Esophagus squamous epithelium (tissue), 5 donors: Measurements from ENCODE around the gene CHIT1. TPM values are rescaled to one million over a fixed set of nuclear protein-coding genes. Genes with fewer than 3 reads are reported as not detected.

Experiments used
- DNase-seq: peaks from one replicate; lab custom pipeline; 2025; lab: John Stamatoyannopoulos, UW
- H3K27ac ChIP-seq, 4 donors: fragments of 200-600 bp; sonication (generic); one replicate each; pipeline ENCODE4 v1.5.1; 2016 to 2019; ENCODE audit warnings: mild to moderate bottlenecking in 1 of 4
- H3K27me3 ChIP-seq, 4 donors: fragments of 200-600 bp; sonication (generic); 1 replicate in 3 of 4; 2 replicates in 1 of 4; pipeline versions ENCODE4 v1.5.1 to v1.6.0; 2017 to 2021; ENCODE audit warnings: antibody characterized with exemption in 1 of 4
- H3K36me3 ChIP-seq, 3 donors: fragments of 200-600 bp; sonication (generic); one replicate each; pipeline ENCODE4 v1.5.1; 2016 to 2019
- H3K4me1 ChIP-seq, 3 donors: fragments of 200-600 bp; sonication (generic); one replicate each; pipeline ENCODE4 v1.5.1; 2017 to 2019
- H3K4me3 ChIP-seq, 4 donors: fragments of 200-600 bp; sonication (generic); 1 replicate in 3 of 4; 2 replicates in 1 of 4; pipeline ENCODE4 v1.5.1; 2016 to 2019; ENCODE audit warnings: mild to moderate bottlenecking in 2 of 4, moderate library complexity in 1 of 4
- H3K9me3 ChIP-seq, 3 donors: fragments of 200-600 bp; sonication (generic); one replicate each; pipeline ENCODE4 v1.5.1; 2016 to 2019
- POLR2A ChIP-seq, 4 donors: fragments of 450-650 bp; IDR thresholded peaks; one replicate each; pipeline ENCODE4 v1.6.1; 2017; ENCODE audit warnings: antibody characterized with exemption in 4 of 4, mild to moderate bottlenecking in 4 of 4, moderate library complexity in 3 of 4
- WGBS, 2 donors: methylation state at CpG; one replicate each; pipeline ENCODE4 v1.1.5; 2018; 5-methylcytosine and 5-hydroxymethylcytosine counted together
- intact Hi-C: fragments of 100-400 bp; cut with DNase I; formaldehyde crosslinking; loops from one replicate; pipeline ENCODE4 v1.15.0; 2022
- total RNA-seq, 4 donors: library from RNA; depleted of rRNA; stranded (reverse); fragments of >200 nt; gene quantifications; one replicate each; pipeline ENCODE4 v1.1.0, GENCODE V29; 2016
- TF ChIP-seq, protein P1 (sequence below), 6 experiments: fragments of 450-650 bp in 4 of 6; fragments of 200-600 bp in 2 of 6; sonication (generic) in 2 of 6; IDR thresholded peaks; one replicate each; pipeline ENCODE4 v1.5.1; 2016 to 2019; ENCODE audit warnings: antibody characterized with exemption in 6 of 6, mild to moderate bottlenecking in 4 of 6, moderate library complexity in 4 of 6
- donor health status: DM: yes; HTN: yes; CAD: no.

Gene CHIT1
- total RNA-seq: under 1 TPM in 1 of 4 donors, not detected in 3; 1.00 TPM

DNA sequence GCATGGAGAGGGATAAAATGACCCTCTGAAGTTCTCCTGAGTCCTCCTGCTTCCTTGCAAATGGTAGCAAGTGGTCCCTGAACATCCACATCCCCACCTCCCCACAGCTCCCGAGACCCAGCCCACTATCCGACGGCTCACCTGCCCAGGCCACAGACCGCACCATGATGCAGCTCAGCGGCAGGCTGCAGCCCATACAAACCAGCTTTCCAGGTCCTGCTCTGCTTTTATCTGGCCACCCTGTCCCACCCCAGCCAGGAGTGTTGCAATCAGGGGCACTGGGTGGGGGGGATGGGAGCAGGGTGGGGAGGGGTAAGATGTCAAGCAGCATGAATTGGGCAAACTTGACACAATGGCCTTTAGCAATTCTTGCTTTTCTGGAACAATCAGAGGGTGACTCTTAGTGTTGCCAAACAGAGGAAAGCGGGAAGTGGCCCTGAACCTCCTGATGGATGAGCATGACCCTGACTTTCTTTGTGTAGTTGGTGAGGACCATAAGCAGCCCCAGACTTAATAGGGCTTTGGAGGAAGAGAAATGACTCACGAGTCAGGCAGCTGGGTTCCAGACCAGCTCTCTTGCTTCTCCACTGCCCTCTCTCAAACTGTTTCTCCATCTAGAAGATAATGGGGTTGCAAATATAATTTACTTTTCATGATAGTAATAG, at the start of gene CHIT1:
TSS of gene CHIT1 (minus strand) at position 203 of the 665 bp plus-strand sequence. CDS start at position 166, 37 bp downstream.
- peaks cover 0 to 4% (median 0%) of the 10 kb centered on the region in 3 donors for H3K9me3 ChIP-seq
- 79 to 90% methylated on average over 4 to 5 of the region's 7 CpGs for WGBS, 2 donors
- H3K4me3 ChIP-seq: no peak within 1 kb of the TSS
- peaks cover 0 to 68% (median 0%) of the 10 kb centered on the region in 4 donors for H3K27me3 ChIP-seq
- DNase-seq: no peak
- no peak within 1 kb of the TSS for H3K27ac ChIP-seq
- intact Hi-C loops: no loop called here
- no peaks in the 10 kb centered on the region for H3K36me3 ChIP-seq
- no peaks in the 10 kb centered on the region for H3K4me1 ChIP-seq
- TF ChIP-seq, protein P1, sequence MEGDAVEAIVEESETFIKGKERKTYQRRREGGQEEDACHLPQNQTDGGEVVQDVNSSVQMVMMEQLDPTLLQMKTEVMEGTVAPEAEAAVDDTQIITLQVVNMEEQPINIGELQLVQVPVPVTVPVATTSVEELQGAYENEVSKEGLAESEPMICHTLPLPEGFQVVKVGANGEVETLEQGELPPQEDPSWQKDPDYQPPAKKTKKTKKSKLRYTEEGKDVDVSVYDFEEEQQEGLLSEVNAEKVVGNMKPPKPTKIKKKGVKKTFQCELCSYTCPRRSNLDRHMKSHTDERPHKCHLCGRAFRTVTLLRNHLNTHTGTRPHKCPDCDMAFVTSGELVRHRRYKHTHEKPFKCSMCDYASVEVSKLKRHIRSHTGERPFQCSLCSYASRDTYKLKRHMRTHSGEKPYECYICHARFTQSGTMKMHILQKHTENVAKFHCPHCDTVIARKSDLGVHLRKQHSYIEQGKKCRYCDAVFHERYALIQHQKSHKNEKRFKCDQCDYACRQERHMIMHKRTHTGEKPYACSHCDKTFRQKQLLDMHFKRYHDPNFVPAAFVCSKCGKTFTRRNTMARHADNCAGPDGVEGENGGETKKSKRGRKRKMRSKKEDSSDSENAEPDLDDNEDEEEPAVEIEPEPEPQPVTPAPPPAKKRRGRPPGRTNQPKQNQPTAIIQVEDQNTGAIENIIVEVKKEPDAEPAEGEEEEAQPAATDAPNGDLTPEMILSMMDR (IDR thresholded peaks at IDR 0.05): no peak
- TF ChIP-seq POLR2A (IDR thresholded peaks at IDR 0.05): no peak

DNA sequence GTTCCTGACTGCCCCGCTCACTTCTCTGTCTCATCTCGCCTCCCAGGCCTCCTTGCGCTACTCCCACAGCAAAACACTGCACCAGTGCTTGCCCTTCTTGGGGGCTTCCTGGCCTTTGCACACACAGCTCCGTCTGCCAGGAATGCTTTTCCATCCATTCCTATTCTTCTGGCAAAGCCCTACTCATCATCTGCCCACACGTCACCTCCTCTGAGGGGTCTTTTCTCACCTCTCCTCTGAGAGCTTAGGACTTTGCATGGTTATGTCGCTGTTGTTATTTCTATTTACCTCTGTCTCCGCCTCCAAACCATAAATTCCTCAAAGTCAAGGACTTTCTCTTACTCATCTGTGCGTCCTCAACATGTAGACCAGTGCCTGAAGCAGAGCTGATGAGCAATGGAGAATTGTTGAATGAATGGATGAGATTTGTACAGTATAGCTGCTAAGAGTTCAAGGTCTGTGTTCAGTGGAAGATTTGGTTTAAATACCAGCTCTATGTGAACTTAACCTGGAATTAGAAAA, 49.5 kb upstream of the CHIT1 start:
- Histone ChIP-seq H3K4me3 (peak overlapping the region in 1 of 4 donors; percentile 42), H3K27me3 (no peaks in the 10 kb centered on the region), H3K9me3 (no peaks in the 10 kb centered on the region), H3K4me1 (peaks cover 35 to 85% (median 71%) of the 10 kb centered on the region in 3 donors), H3K36me3 (no peaks in the 10 kb centered on the region), H3K27ac (peak overlapping the region; percentile 83 to 94 (median 90))
- peak in 1 of 4 donors; percentile 44 for TF ChIP-seq POLR2A (IDR thresholded peaks at IDR 0.05)
- TF ChIP-seq, protein P1 (IDR thresholded peaks at IDR 0.05): no peak
- 40 to 54% methylated on average over 8 of the region's 8 CpGs for WGBS, 2 donors
- intact Hi-C loops: no loop called here
- no peak for DNase-seq

DNA sequence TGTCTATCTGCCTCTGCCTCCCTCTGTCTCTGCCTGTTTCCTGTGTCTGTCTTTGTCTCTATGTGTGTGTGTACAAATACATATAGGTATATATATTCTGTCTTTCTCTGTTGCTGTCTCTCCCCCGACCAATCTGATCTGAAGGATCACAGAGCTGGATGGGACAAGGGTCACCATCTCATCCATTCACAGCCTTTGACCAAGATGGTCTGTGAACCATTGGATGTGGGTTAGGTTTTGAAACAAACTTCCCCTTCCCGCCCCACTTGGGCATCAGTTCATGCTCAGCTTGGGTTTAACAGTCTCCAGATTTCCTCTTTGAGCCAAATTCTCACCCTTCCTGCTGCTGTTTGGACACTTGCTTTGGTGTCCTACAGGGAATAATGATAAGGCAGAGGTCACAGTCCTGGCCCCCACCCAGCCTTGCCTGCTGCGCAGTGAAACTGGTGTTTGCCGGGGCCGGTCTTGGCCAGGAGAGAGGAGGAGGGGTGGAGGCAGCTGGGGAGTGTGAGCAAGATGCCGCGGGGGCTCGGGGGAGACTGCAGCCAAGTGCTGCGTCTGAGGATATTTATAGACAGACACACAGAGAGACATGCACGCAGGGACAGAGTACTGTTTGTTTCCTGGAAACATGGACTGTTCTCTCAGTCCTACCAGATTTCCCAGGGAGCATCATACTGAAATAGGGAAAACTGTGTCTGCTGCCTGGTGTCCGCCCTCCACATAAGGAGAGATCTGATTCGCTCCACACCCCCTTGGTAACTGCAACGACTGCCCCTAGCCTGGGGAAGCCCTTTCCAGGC, 48.8 kb upstream of the CHIT1 start:
- 18 to 31% methylated on average over 5 to 6 of the region's 13 CpGs for WGBS, 2 donors
- no peak for DNase-seq
- H3K27me3 ChIP-seq: no peaks in the 10 kb centered on the region
- intact Hi-C loops: no loop called here
- TF ChIP-seq, protein P1 (IDR thresholded peaks at IDR 0.05): no peak
- TF ChIP-seq POLR2A (IDR thresholded peaks at IDR 0.05): no peak
- peaks cover 41 to 92% (median 78%) of the 10 kb centered on the region in 3 donors for H3K4me1 ChIP-seq
- H3K4me3 ChIP-seq: peak overlapping the region in 1 of 4 donors; percentile 42
- H3K27ac ChIP-seq: peak overlapping the region; percentile 83 to 94 (median 90)
- no peaks in the 10 kb centered on the region for H3K36me3 ChIP-seq
- no peaks in the 10 kb centered on the region for H3K9me3 ChIP-seq

DNA sequence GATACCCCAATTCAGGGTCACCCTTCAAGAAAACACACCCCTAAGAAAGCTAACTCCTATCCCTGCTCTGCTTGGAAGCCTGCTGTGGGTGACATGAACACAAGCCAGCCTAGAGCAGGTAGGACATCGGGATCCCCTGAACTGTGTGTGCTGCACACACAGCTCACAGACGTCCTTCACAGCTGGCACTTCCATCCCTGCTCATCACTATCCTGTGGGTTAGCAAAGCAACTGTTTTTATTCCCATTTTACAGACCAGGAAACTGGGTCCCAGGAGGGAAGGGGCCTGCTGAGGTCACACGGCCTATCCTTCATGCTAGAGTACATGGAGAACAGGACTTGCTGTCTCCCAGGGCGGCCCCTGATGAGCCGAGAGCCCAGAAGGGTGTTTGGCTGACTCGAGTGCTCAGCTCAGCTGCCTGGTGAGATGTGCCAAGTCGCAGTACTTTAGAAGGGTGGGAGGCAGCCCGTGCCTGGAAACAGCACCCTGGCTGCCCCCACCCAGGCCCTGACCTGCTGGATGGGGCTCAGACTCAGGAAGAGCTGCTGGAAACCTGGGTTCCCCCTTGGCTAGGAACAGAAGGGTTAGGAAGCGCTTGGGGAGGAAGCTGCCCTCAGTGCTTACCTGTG, 47.6 kb upstream of the CHIT1 start:
- Histone ChIP-seq H3K27ac (peak overlapping the region; percentile 83 to 94 (median 90)), H3K4me1 (peaks cover 49 to 98% (median 82%) of the 10 kb centered on the region in 3 donors), H3K27me3 (no peaks in the 10 kb centered on the region), H3K9me3 (no peaks in the 10 kb centered on the region), H3K4me3 (no peak overlapping the region), H3K36me3 (no peaks in the 10 kb centered on the region)
- intact Hi-C loops: no loop called here
- TF ChIP-seq, protein P1 (IDR thresholded peaks at IDR 0.05): no peak
- 69 to 78% methylated on average over 4 to 5 of the region's 9 CpGs for WGBS, 2 donors
- no peak for DNase-seq
